Kasumi-1 (cell line): Measurements from ENCODE around the gene GID8.

Source experiments
- DNase-seq, 2 experiments: peaks; one replicate each; lab custom pipeline; 2025; lab: John Stamatoyannopoulos, UW

GID8 gene

GRCh38 chr20:62902926-62903615 lies 34.9 kb upstream of the GID8 start:
- no peak for DNase-seq

DNA sequence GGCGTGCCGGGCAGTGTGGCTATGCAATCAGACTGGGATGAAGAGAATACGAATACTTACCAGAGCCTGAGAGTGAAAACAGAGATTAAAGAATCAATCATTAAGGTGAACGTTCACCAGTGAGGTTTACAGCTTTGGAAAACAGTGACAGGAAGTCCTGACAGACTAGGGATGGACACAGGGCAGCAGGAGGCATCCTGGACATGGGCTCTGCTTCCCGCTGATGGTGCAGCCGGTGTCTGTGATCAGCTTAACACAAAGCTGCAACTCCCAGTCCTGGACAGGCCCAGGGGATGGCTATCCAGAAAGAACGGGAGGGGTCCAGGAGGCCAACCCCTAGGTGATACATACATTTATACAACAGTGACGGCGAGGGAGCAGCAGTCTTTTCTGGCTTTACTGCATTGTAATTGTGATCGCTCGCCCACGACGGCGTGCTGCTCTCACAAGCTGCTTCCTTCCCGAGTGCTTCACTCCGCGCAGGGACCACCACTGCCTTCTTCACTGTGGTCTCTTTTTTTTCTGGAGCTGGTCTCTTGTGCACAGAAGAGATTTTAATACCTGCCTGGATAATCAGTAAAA lies 32.3 kb upstream of the GID8 start:
- DNase-seq, result no peak

DNA sequence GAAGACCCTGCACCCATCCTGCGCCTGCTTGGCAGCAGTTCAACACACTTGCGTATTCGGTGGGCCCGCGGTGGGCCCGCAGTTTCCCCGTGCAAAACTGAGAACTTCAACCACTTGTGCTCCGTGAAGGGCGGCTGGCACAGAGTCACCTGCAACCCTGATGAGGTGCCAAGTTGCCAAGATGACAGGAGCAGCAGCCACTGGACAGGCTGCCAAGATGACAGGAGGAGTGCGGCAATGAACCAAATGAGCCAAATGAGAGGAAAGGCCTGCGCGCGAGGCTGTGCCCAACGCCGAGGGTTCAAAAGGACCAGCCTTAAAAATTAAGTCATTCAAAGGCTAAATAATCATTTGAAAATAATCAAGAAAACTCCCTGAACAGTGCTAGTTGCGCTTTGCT lies 31.7 kb upstream of the GID8 start:
- no peak for DNase-seq

- no peak for DNase-seq
Observed at GRCh38 chr20:62906647-62907375, 31.1 kb upstream of the GID8 start.

DNA sequence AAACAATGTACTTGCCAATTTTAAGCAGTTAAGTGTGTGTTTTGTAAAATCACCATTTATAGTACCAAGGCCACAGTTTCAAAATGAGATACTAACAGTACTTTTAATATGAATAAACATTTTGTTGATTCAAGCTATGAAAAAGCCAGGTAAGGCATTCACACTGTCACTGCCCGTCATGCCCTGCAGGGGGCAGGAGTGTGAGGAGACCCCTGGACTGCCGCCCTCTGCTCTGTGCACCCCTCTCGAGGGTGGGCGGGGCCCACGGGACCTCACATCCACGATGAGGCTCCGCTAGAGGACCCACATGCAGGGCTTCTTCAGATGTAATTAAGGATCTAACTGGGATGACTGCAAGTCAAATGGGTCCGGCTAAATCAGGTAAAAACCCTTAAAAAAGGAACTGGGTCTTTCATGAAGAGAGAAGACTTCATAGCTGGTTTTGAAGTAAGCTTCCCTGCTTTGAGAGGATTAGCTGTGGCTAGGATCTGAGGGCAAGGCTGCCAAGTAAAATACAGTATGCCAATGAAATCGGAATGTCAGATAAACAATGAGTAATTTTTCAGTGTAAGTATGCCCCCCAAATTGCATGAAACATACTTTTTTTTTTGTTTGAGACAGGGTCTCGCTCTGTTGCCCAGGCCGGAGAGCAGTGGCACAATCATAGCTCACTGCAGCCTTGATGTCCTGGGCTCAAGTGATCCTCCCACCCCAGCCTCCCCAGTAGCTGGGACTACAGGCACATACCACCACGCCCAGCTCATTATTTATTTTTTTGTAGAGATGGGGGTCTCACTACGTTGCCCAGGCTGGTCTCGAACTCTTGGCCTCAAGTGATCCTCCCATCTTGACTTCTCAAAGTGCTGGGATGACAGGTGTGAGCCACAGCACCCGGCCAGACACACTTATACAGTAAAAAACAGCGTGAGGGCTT lies 30.3 kb upstream of the GID8 start:
- peak; percentile 12 to 26 for DNase-seq

GRCh38 chr20:62908971-62909791 lies 28.8 kb upstream of the GID8 start:
- no peak for DNase-seq

GRCh38 chr20:62910217-62910766 lies 27.7 kb upstream of the GID8 start:
- no peak for DNase-seq

DNA sequence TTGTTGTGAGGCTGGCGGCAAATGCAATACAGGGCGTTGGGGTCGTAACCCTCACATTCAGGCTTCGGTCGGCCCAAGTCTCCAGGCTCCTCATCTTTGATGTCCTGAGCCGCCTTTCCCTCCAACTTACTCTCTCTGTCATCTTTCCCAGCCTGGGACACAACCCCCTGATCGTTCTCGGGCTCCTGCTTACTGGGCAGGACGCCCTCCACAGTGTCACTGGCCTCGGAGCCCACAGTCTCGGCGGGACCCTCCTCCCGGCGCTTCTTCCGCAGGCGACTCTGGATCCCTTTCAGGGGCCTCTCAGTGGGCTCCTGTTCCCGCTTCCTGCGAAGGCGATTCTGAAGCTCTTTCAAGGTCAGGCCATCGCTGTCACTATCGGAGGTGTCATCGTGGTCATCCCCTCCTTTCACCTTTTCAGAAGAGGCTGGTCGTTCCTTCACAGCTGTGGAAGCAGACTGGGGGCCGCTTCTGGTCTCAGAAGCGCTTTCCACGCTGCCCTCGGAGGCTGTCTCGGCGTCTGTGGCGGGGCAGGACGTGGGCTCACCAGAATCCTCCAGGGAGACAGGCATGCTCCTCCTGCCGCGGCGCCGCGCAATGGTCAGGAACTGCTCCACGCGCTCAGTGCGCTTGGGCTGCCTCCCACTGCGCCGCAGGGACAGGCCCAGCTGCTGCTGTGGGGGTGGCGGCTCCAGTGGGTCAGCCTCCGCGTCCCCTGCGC lies 27.0 kb upstream of the GID8 start:
- no peak for DNase-seq

DNA sequence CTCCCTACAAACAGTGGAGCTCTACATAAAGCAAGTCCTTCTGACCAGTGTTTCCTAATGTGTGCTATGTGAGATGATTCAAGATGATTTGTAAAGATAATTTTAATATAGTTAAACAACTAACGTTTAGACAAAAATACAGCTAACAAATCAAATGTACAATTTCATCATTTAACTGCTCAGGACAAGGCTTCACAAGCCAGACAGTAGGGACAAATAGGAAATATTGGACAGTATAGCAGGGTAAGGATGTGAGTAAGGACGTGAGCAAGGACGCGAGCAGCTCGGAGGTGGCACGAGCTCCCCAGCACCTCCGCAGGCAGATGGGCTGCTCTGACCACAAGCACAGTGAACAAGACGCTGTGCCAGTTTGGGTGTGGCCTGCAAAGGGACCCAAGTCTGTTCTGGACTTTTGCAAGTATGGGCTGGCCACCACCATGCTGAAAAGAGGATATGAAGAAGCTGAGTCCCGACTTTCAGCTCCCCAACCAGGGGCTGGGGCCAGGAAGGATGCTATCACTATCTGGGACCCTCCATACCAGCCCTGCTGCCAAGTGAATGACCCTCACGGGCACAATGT lies 26.2 kb upstream of the GID8 start:
- no peak for DNase-seq

DNA sequence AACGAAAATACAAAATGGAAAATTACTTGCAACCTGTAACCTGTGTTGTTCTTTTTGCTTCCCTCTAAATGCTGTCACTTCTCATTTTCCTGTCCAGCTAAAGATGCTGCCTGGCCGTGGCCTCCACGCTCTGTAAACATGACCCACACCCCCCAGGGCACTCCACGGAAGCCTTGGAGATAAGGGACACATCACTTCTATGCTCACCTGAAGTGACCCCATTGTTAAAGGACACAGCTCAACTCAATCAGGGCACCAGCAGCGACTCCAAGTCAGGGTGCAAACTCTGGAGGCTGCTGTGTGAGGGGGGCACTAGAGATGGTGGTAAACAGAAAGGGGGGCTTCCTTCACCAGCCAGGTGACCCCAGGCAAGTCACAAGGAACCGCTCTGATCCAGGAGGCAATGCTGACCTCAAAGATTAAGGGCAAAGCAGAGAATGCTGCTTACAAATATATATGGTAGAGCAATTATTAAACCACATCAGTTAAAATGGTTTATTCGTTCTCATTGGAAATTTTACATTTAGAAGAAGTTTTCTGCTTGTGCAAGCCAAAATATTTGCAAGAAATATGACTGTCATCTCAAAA lies 24.8 kb upstream of the GID8 start:
- DNase-seq, result no peak

- no peak for DNase-seq
Observed at GRCh38 chr20:62914436-62914835, 23.5 kb upstream of the GID8 start.

DNA sequence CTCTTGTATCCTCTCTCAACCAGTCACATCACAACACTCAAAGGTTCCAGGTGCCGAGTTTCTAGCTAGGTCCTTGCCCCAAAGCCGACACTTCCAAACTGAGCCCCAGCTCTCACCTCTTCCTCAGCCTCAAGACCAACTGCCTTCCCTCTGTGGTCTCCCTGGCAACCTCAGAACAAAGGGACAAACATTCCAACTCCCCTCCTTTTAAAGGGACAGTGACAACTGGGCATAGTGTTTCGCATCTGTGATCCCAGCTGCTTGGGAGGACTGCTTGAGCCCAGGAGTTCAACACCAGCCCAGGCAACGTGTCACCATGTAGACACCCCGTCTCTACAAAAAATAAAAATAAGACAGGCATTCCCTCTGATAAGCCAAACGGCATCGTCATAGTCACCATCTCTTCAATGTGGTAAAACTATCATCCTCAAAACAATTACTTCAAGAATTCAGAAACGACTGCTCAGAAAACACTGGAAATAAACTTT lies 22.9 kb upstream of the GID8 start:
- peak; percentile 72 to 82 for DNase-seq

- DNase-seq, result no peak
Observed at GRCh38 chr20:62916703-62917476, 21.1 kb upstream of the GID8 start.

GRCh38 chr20:62917720-62918119 lies 20.2 kb upstream of the GID8 start:
- no peak for DNase-seq

- DNase-seq, result no peak
Observed at GRCh38 chr20:62918147-62918546, 19.8 kb upstream of the GID8 start.

GRCh38 chr20:62918831-62919230 lies 19.1 kb upstream of the GID8 start:
- DNase-seq, result peak; percentile 65 to 78

GRCh38 chr20:62920039-62920645 lies 17.8 kb upstream of the GID8 start:
- no peak for DNase-seq

DNA sequence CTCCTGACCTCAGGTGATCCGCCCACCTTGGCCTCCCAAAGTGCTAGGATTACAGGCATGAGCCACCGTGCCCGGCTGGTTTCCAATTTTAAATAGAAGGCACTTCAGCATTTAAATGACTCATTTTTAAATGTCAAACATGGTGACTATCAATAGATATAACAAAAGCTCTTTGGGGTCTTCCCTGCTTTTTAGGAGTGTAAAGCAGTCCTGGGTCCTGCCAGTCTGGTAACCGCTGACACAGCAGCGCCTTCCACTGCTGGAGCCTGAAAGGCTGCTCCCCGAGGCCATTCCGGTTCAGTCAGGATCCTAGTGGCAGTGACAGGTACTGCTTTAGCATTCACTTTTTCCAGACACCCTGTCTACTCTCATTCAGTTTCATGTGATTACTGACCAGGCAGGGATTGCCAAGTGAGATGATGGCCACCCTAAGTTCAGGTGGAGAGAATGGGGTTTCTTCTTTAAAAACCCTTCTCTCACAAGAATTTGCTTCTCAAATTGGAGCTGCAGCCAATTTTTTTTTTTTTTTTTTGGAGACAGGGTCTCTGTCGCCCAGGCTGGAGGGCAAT lies 16.7 kb upstream of the GID8 start:
- peak; percentile 75 to 80 for DNase-seq
